ENCODE data around the gene TMEM200C. TPM values are rescaled to one million over a fixed set of nuclear protein-coding genes. Genes with fewer than 3 reads are reported as not detected.
"Not testable (repeated sequence)": the region's sequence is repeated elsewhere in the genome, so short reads cannot be mapped to it uniquely, and the experiment has no call there.

TMEM200C gene
- total RNA-seq, 1 donor from 2014 or later: 1.4 TPM

DNA sequence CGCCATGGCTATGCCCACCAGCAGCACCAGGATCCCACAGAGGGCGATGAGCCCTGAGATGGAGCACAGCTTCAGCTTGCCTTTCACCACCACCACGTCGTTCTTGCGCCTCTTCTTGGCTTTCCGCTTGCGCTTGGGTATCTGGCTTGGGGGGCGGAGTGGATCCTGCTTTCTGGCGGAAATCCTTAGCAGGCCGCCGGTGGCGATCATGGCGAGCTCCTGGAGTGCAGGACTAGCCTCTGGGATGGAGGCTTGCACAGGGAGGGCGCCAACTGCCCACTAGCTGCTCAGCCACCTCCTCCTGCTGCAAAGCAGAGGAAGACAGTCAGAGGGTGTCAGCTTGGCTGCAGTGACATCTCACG is 3.5 kb downstream of the TMEM200C start:
- DNase-seq: no peak

DNA sequence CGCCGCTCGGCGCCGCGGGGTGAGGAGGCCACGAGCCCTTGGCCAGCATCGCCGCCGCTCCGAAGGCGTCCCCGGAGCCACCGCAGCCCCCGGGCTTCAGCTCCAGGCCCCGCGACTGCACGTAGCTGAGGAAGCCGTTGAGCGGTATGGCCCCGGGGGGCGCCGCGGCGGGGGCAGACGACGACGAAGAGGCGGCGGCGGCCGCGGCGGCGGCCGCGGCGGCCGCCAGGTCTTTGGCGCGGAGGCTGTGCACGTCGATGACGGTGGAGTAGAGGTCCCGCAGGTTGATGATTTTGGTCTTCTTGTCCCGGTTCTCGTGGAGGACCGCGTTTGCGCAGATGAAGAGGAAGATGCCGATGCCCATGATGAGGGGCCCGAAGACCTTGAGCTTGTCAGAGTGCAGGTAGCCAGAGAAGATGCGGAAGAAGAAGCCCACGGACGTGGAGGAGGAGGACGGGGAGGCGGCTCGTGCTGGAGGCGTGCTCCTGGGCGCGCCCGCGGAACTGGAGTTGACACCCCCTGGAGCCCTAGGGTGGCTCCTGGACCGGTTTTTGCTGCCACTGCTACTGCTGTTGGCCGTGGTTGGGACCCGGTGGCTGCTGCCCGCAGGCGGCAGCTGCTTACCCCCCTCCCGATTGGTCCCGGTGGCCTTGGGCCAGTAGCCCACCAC is 4.0 kb downstream of the TMEM200C start:
- no peak for DNase-seq

DNA sequence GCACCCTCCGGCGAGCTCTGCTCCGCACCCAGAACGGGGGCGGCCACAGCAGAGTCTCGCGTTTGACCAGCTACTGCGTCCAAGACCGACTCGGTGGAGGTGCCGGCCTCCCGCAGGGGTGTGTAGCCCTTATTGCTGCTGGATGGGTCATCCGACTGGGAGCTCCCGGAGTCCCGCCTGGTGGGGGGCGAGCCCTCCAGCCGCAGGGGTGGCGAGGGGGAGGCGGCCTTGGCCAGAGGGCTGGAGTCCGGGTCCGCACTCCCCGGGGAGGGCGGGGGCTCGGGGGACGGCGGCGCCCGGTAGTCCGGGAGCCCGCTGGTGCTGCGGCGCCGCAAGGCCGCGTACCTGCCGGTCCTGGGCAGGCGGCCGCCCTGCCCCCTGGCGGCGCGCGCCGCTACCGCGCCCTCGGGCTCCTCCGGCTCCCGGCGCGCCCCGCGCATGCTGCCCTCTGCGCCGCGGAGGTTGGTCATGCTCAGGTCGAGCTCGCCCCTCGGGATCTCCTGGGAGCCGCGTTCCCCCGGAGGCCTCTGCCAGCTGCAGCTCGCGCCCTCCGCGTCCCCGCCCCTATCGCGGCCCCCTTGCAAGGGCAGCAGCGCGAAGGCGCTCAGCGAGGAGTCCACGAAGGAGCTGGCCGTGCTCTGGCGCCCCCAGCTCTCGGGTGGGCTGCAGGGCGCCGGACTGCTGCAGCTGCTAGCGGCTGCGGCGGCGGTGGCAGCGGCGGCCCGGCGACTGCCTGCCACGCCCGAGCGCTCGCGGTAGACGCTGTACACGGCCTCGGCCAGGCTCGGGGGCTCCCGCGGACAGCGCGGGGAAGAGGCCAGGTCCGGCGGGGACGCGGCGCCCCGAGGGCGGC is 4.8 kb downstream of the TMEM200C start:
- peak; percentile 66 for DNase-seq

DNA sequence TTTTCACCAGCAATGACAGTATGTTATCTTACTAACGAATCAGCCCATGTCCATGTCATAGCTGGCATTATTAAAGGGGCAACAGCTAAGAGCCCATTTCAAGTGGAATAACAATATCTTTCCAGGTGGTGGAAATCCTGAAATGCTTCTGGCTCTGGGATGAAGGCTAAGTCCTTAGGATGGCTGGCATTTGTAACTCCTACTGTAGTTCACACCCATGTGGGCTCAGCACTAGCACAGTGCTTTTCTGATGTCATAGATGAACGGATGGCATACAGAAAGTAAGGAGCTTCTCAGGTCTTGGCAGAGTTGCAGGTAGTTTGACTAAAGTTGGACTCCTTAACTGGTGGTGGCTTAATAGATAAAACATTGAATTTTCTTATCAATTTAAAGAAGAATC is 10.0 kb downstream of the TMEM200C start:
- no peak for DNase-seq

DNA sequence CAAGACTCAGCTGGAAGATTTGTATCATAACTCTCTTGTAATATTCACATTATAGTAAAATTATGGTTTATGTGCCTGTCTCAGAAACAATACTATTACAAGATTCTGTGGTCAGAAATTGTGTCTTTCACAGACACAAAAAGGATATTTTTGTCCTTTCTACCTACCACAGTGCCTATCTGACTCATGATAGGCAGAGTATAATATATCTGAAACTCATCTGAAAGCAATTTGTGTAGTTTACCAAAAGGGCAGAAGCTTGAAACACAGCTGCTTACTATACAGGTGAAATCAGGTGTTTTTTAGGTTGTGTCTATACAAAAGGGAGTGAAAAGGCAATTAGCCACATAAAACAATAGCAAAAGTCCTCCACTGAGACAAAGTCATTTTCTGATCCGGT is 10.9 kb downstream of the TMEM200C start:
- no peak for DNase-seq

DNA sequence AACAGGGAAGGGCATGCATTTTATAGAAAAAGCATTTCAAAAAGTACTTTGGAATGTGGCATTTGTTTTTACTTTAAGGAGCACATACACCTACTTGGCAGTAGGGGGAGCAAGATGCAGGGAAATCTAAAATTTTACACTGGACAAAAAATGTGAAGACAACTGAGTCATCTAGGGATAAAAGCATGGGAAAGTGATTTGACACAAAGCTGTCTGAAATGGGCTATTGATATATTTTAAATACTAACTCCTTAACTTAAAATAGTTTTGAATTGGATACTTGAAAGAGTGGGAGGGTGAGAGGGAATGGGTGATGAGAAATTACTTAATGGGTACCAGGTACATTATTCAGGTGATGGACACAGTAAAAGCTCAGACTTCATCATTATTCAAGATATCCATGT is 15.8 kb downstream of the TMEM200C start:
- peak; percentile 57 for DNase-seq

DNA sequence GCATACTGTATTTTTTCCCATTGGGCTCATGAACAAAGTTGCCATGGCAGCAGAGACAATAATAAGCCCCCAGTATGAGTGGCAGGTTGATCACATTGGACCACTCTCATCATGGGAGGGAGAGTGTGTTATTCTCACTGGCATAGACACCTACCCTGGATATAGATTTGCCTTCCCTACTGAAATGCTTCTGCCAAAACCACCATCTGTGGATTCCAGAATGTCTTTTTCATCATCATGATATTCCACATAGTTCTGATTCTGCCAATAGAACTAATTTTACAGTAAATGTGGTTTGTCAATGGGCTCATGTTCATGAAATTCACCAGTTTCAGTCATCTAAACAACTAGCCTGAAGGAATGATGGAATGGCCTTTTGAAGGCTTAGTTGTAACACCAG is 18.4 kb downstream of the TMEM200C start:
- no peak for DNase-seq

DNA sequence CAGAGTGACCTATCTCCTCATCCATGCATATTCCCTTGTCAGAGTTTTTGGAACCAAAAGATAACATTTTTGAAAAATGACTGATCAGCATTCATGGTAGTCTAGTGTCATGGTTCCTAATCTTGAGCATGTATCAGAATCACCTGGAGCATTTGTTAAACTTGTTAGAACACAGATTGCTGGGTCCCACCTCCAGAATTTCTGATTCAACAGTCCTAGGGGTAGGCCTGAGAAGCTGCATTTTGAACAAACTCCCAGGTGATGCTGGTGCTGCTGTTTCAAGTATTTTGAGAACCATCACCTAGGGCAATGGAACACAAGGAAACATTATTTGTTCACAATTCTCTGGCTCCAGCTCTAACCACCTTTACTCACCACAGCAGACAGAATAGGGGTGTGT is 21.0 kb downstream of the TMEM200C start:
- DNase-seq: no peak

DNA sequence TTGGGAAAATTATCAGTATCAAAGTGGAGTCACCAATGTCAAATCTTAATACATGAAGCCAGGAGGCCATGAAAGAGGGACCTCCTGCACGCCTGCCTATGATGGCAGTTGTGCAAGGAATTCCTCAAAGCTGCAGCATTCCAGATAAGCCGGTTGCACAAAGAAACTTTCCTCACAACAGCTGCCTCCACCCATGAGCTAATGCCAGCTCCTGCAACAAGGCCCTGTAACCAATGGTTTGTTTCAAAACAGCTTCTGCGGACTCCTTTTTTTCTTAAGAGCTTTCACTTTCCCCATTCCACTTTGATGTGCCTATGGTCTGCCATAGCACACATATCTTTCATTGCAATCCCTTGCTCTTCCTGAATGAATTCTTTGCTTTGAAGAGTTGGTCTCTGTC is 22.4 kb downstream of the TMEM200C start:
- DNase-seq: no peak

DNA sequence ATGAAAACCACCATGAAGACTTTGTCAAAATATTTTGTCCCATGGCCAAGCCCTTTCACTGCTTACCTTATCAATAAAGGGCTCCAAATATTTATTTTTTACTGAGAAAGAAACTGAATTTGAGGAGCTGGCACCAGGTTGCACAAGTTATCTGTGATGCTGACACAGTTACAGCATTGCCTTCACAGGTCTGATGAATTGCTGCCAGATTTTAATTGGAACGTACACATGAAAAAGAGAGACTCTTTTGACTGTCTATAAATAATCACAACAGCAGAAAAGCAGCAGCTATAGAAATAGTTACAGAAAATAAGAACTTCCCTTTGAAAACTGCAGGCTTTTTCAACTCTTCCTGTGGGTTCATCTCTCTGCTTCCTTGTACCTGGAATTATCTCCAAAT is 23.9 kb downstream of the TMEM200C start:
- no peak for DNase-seq

DNA sequence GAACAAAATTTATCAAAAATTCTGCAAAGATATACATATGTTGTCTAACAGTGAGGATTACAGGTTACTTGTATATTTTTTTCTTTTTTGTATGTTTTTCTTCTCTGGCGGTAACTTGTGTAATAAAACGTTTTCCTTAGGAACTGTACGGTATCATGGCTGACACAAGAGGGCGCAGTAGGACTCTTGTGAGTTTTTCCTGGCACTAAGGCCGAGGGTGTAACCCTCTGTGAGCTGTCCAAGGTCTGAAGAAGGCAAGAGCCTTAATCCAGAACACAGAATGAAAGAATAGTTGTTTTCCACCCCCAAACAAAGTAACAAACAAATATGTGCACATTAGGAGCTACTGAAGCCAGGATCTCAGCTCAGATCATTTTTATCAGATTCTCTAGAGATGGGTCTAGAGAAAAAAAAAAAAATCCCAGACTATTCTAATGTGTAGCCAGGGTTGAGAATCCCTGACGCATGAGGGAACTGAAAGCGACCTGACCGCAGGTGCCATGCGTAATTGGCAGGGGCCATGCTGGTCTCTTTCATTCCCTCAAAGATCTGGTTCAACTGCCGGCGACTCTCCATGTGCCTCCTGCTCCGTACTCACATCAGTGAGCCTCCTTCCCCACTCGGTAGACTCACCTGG is 27.0 kb downstream of the TMEM200C start:
- peak; percentile 96 for DNase-seq

DNA sequence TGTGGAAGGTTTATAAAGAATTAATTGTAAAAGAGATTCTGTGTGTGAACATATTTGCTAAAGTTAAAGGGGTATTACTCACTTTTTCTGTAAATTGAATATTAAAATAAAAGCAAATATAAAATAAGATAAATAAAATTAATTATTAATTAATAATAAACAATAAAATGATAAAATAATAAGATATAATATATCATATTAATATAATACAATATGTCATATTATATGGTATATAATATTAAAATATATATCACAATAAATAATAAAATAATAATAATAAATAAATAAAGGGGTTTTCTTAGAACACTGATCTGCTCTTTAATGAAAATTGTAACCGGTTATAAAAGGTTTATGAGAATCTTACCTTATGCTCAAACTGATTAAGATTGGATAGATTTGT is 29.8 kb downstream of the TMEM200C start:
- DNase-seq: no peak

DNA sequence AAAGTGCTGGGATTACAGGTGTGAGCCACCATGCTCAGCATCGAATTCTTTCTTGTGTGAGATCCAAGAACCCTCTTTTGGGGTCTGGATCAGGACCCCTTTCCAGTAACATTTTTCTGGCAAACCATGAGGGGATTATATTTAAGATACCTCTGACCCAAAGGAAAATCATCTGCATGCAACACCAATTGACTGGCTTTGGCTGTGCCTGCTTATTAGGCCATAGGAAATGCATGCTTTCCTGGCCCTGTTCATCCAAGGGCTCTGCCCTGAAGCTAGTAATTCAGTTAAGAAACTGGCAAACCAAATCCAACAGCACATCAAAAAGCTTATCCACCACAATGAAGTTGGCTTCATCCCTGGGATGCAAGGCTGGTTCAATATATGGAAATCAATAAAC is 33.2 kb downstream of the TMEM200C start:
- DNase-seq: not testable (repeated sequence)

DNA sequence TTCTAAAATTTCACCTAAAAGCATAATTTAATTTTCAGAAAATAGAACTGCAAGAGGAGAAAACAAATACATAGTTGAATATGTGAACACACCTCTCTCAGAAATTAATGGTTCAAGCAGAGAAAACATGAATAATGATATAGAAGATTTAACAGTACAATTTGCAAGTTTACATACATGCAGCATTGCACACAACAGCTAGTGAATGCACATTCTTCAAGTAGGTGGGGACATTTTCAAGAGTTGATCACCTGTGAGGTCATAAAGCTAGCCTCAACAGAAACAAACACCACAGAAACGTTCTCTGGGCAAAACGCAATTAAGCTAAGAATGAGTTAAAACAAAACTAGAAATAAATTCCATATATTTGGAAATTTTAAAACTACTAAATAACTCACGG is 38.1 kb downstream of the TMEM200C start:
- DNase-seq: no peak

DNA sequence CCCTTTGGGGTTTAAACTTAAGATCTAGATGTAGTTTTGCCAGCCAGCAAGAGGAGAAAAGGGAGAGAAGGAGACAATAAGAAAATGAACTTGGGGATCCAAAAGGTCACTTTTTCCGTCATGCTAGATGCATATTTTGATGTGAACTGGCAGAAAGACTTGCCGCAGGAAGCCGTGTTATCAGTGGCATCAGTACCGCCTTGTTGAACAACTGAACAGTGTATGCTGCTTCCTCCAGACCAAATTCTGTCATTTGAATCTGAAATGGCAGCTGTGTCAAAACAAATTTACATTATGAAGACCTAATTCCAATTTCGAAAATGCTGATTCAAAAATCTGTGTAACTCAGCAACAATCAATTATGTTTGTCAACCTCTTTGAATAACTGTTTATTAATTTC is 42.1 kb downstream of the TMEM200C start:
- DNase-seq: no peak

DNA sequence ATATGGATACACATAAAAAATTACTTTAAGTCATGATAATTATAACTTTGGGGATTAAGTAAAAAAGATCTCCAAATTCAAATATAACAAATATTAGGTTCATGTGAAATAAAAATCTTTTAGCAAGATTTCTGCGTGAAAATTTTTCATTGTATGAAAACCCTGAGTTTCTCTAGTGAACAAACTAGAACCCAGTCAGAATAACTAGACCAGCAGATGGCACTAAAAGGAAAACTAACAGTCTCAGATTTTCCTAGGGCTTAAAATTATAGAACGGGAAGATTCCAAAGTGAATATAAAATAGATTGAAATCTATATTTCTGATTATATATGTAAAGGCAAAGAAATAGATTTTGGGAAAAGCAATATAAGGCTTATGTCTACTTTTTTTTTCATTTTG is 43.3 kb downstream of the TMEM200C start:
- no peak for DNase-seq

DNA sequence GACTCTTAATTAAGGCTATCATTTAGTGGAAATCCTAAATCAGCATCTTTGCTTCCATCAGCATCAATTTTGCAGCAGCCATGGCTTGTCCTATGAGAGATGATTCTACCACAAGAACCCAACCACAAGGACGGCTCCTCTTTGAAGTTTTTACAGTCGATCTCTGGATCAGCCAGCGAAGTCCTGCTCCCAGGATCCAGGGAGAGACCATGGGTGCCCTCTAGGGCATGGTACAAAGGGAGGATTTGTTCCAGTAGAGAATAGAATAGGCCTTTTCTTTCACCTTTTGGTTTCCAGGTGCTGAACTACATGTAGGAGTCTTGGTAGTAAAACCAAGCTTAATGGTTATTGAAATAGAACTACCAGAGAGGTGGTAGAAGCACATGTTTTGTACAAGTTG is 52.7 kb downstream of the TMEM200C start:
- no peak for DNase-seq

DNA sequence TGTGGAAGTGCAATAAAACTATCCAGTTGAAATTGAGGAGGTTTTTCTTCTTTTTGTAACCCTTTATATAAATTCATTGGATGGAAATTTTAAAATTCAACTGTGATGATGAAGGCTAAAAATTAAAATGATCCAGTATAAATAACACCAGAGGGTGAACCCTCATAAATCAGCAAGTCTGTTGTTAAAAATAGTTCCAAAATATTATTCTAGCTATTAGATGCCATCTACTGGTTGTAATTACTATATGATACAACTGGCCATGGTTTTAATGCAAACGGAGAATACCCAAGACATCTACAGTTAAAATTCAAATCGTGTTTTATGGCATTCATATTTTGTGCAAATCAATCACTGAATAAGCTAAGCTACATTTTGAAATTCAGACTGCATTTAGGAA is 53.8 kb downstream of the TMEM200C start:
- no peak for DNase-seq

DNA sequence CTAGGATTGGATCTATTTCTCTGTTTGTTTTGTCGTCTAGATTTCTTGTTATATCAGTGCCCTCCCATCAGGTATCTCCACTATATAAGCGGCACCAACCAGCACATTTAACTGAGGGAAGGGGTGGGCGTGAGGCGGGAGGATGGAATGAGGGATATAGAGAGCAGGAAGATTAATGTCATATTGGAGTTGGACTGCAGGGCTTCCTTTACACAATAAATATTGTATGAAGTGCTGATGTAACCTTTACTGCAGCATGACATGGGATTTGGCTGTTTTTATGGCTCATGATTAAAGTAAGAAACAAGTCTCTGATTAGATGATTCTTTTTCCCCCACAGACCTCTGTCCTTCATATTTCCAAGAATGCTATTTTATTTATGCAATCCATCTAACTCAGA is 54.8 kb downstream of the TMEM200C start:
- no peak for DNase-seq

DNA sequence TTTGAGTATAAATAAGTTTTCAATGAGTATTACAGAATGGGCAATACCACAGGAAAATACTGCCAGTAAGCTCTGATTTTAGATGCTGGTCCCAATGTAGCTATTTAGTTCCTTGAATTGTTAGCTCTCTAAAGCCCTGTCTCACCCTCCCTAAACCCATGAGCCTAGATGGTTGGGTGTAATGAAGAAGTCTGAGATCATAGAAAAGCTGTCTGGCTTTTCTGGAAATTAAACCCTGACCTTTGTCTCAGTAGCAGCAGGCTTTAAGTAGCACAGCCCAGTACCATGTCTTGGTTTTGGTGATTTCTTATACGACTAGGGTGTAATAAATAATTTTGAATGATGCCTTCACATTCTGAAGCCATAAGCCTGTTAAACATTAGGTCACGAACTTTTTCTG is 55.3 kb downstream of the TMEM200C start:
- DNase-seq: no peak

DNA sequence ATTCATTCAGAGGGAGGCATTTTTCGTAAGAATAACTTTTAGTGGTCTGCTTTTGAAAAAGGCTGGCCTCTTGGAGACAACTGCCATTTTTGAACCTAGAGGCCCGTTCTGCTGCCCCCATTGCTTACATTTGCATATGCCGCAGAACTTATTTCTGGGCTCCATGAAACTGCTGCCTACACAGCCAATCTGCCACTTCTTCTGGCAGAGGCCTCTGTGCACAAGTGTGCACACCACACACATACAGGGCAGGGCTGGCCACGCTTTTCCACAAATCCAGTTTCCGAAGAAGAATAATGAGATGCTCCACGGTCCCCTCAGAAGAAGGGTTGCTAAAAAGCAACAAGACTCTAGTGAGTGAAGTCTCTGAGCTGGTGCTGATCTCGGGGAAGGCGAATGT is 56.2 kb downstream of the TMEM200C start:
- DNase-seq: no peak
